ENCODE data around the gene FBXW11.
"Not testable (repeated sequence)": the region's sequence is repeated elsewhere in the genome, so short reads cannot be mapped to it uniquely, and the experiment has no call there.

The FBXW11 gene

GRCh38 chr5:171951218-171951617, 55.2 kb downstream of the FBXW11 start:
- no peak for DNase-seq

GRCh38 chr5:171946000-171946781, 60.2 kb downstream of the FBXW11 start:
- no peak for DNase-seq

- no peak for DNase-seq
These were observed 61.0 kb downstream of the FBXW11 start for GRCh38 chr5:171945476-171945875.

GRCh38 chr5:171945066-171945465, 61.4 kb downstream of the FBXW11 start:
- DNase-seq = no peak

GRCh38 chr5:171942112-171942516, 64.3 kb downstream of the FBXW11 start:
- not testable (repeated sequence) for DNase-seq

- not testable (repeated sequence) for DNase-seq
These were observed 64.8 kb downstream of the FBXW11 start for GRCh38 chr5:171941675-171942074.

- not testable (repeated sequence) for DNase-seq
These were observed 65.2 kb downstream of the FBXW11 start for GRCh38 chr5:171941275-171941674.

- no peak for DNase-seq
These were observed 66.5 kb downstream of the FBXW11 start for GRCh38 chr5:171939951-171940350.

- no peak for DNase-seq
These were observed 68.1 kb downstream of the FBXW11 start for GRCh38 chr5:171938358-171938757.

- DNase-seq = no peak
These were observed 69.1 kb downstream of the FBXW11 start for GRCh38 chr5:171937351-171937750.

GRCh38 chr5:171934586-171934985, 71.9 kb downstream of the FBXW11 start:
- no peak for DNase-seq

GRCh38 chr5:171931163-171931562, 75.3 kb downstream of the FBXW11 start:
- DNase-seq = no peak

GRCh38 chr5:171927345-171927941, 79.0 kb downstream of the FBXW11 start:
- DNase-seq = no peak

GRCh38 chr5:171926311-171926710, 80.1 kb downstream of the FBXW11 start:
- no peak for DNase-seq

GRCh38 chr5:171924493-171925122, 81.8 kb downstream of the FBXW11 start:
- no peak for DNase-seq

- DNase-seq = no peak
These were observed 85.6 kb downstream of the FBXW11 start for GRCh38 chr5:171920765-171921391.

- DNase-seq = not testable (repeated sequence)
These were observed 90.7 kb downstream of the FBXW11 start for GRCh38 chr5:171915700-171916099.

GRCh38 chr5:171914726-171915338, 91.6 kb downstream of the FBXW11 start:
- no peak for DNase-seq

- DNase-seq = no peak
These were observed 92.5 kb downstream of the FBXW11 start for GRCh38 chr5:171913987-171914273.

GRCh38 chr5:171911152-171911551, 95.3 kb downstream of the FBXW11 start:
- DNase-seq = no peak

GRCh38 chr5:171908638-171909037, 97.8 kb downstream of the FBXW11 start:
- no peak for DNase-seq

- DNase-seq = peak; percentile 64
These were observed 98.6 kb downstream of the FBXW11 start for GRCh38 chr5:171907725-171908343.
